Endodermal cell (in vitro differentiated cells): ENCODE measurements around the gene HMCES. TPM values are rescaled to one million over a fixed set of nuclear protein-coding genes. Genes with fewer than 3 reads are reported as not detected.

Experiments used
- DNase-seq: peaks from one replicate; pipeline ENCODE4 v3.0.0-alpha.2; 2017
- H3K27ac ChIP-seq: 2 replicates; pipeline ENCODE4 v1.5.1; 2013; ENCODE audit warnings: mild to moderate bottlenecking, low read depth, low read length, moderate library complexity
- H3K27me3 ChIP-seq: 2 replicates; pipeline ENCODE4 v1.6.1; 2013; ENCODE audit warnings: mild to moderate bottlenecking, low read length, moderate library complexity; ENCODE audit not compliant: insufficient read depth, control insufficient read depth, poor library complexity, severe bottlenecking
- H3K36me3 ChIP-seq: 2 replicates; pipeline ENCODE4 v1.7.0; 2013; ENCODE audit warnings: mild to moderate bottlenecking, low read length, moderate library complexity; ENCODE audit not compliant: control insufficient read depth, insufficient read depth
- H3K4me1 ChIP-seq: one replicate; pipeline ENCODE4 v1.7.0; 2013; ENCODE audit warnings: low read length; ENCODE audit not compliant: control insufficient read depth, insufficient read depth
- H3K4me3 ChIP-seq: 2 replicates; pipeline ENCODE4 v1.5.1; 2013; ENCODE audit warnings: mild to moderate bottlenecking, low read length, moderate library complexity
- H3K9ac ChIP-seq: 2 replicates; pipeline ENCODE4 v1.6.1; 2013; ENCODE audit warnings: mild to moderate bottlenecking, low read length, moderate library complexity; ENCODE audit not compliant: poor library complexity, severe bottlenecking; ENCODE audit errors: extremely low read depth
- H3K9me3 ChIP-seq: 2 replicates; pipeline ENCODE4 v1.6.1; 2013; ENCODE audit warnings: mild to moderate bottlenecking, low read length, moderate library complexity; ENCODE audit not compliant: control insufficient read depth
- H3K27ac Mint-ChIP-seq: 2 replicates; pipeline ENCODE4 v1.8.0; 2020; ENCODE audit warnings: mixed read lengths
- H3K27me3 Mint-ChIP-seq: 2 replicates; pipeline ENCODE4 v1.8.0; 2021; ENCODE audit warnings: mild to moderate bottlenecking, mixed read lengths; ENCODE audit not compliant: insufficient read depth
- H3K36me3 Mint-ChIP-seq: 2 replicates; pipeline ENCODE4 v1.8.0; 2020; ENCODE audit warnings: low read depth, mixed read lengths
- H3K4me1 Mint-ChIP-seq: 2 replicates; pipeline ENCODE4 v1.8.0; 2020; ENCODE audit warnings: mixed read lengths
- H3K4me3 Mint-ChIP-seq: 2 replicates; pipeline ENCODE4 v1.8.0; 2020; ENCODE audit warnings: mild to moderate bottlenecking, moderate library complexity, mixed read lengths
- H3K9me3 Mint-ChIP-seq: 2 replicates; pipeline ENCODE4 v1.8.0; 2020; ENCODE audit warnings: mild to moderate bottlenecking, mixed read lengths
- CTCF ChIP-seq: fragments of 200-600 bp; sonication (generic); conservative IDR thresholded peaks from 2 replicates; pipeline ENCODE4 v1.5.0; 2021; ENCODE audit warnings: antibody characterized with exemption, mild to moderate bottlenecking
- WGBS, 2 experiments: methylation state at CpG; one replicate each; pipeline versions ENCODE4 v1.1.5 to v1.1.7; 2013; ENCODE audit warnings: missing lambda C conversion rate in 2 of 2, mixed read lengths in 1 of 2; ENCODE audit not compliant: insufficient coverage in 1 of 2, insufficient read length in 1 of 2; 5-methylcytosine and 5-hydroxymethylcytosine counted together
- total RNA-seq, 2 donors: library from RNA; stranded (reverse); fragmentation: NEBNext Ultra II Directional in 1 of 2; extraction: Animal tissue kit (Norgen Biotek cat#: 25700) in 1 of 2; gene quantifications; 2 replicates in 1 of 2; 3 replicates in 1 of 2; pipeline ENCODE4 v1.2.1, GENCODE V29; 2021

HMCES gene
- total RNA-seq, 2 donors from 2014 or later = 42.9 to 46.9 TPM

GRCh38 chr3:129321887-129322286 lies 43.2 kb downstream of the HMCES start:
- H3K9ac ChIP-seq = no peak overlapping the region
- Mint-ChIP-seq H3K9me3 (no peaks in the 10 kb centered on the region), H3K27me3 (no peaks in the 10 kb centered on the region)

GRCh38 chr3:129323651-129324294 lies 45.1 kb downstream of the HMCES start:
- H3K9me3 Mint-ChIP-seq = no peaks in the 10 kb centered on the region

More at GRCh38 chr3:129321887-129322286, 43.2 kb downstream of the HMCES start:
- no peak for TF ChIP-seq CTCF
- Mint-ChIP-seq H3K4me1 (no peaks in the 10 kb centered on the region), H3K4me3 (no peak overlapping the region), H3K36me3 (peaks cover 15% of the 10 kb centered on the region), H3K27ac (no peak overlapping the region)
- WGBS, 2 experiments = 90 to 95% methylated on average over 4 to 9 of the region's 9 CpGs
- Histone ChIP-seq H3K27me3 (no peaks in the 10 kb centered on the region), H3K4me3 (no peak overlapping the region), H3K27ac (no peak overlapping the region), H3K9me3 (no peaks in the 10 kb centered on the region), H3K36me3 (peaks cover 5% of the 10 kb centered on the region), H3K4me1 (no peaks in the 10 kb centered on the region)
- DNase-seq = no peak

GRCh38 chr3:129324855-129325254 lies 46.2 kb downstream of the HMCES start:
- Histone ChIP-seq H3K9ac (no peak overlapping the region), H3K4me1 (no peaks in the 10 kb centered on the region), H3K27ac (no peak overlapping the region), H3K27me3 (no peaks in the 10 kb centered on the region), H3K4me3 (no peak overlapping the region), H3K36me3 (peaks cover 5% of the 10 kb centered on the region), H3K9me3 (no peaks in the 10 kb centered on the region)
- H3K4me3 Mint-ChIP-seq = no peak overlapping the region
- H3K4me1 Mint-ChIP-seq = no peaks in the 10 kb centered on the region
- 91 to 97% methylated on average over 9 to 12 of the region's 12 CpGs for WGBS, 2 experiments
- no peaks in the 10 kb centered on the region for H3K9me3 Mint-ChIP-seq
- H3K27ac Mint-ChIP-seq = no peak overlapping the region
- no peak for TF ChIP-seq CTCF
- peak; percentile 32 for DNase-seq
- peaks cover 2% of the 10 kb centered on the region for H3K36me3 Mint-ChIP-seq
- no peaks in the 10 kb centered on the region for H3K27me3 Mint-ChIP-seq

More at GRCh38 chr3:129323651-129324294, 45.1 kb downstream of the HMCES start:
- H3K27me3 Mint-ChIP-seq = no peaks in the 10 kb centered on the region
- no peaks in the 10 kb centered on the region for H3K9me3 ChIP-seq
- no peaks in the 10 kb centered on the region for H3K27me3 ChIP-seq
- no peak overlapping the region for H3K27ac ChIP-seq
- no peak overlapping the region for H3K4me3 ChIP-seq
- H3K4me1 Mint-ChIP-seq = no peaks in the 10 kb centered on the region
- no peak overlapping the region for H3K9ac ChIP-seq
- H3K36me3 Mint-ChIP-seq = peaks cover 7% of the 10 kb centered on the region
- TF ChIP-seq CTCF = peak; percentile 40
- no peak overlapping the region for H3K4me3 Mint-ChIP-seq
- WGBS, 2 experiments = 86% methylated on average over 10 to 12 of the region's 12 CpGs
- no peaks in the 10 kb centered on the region for H3K4me1 ChIP-seq
- no peak overlapping the region for H3K27ac Mint-ChIP-seq
- H3K36me3 ChIP-seq = peaks cover 5% of the 10 kb centered on the region
- DNase-seq = peak; percentile 51
